SW480 (cell line): ENCODE measurements around the gene ADAMTSL3.

Experiments used
- DNase-seq: peaks from one replicate; pipeline ENCODE4 v3.0.0-alpha.2; 2016; ENCODE audit warnings: low spot score

ADAMTSL3 gene, protein sequence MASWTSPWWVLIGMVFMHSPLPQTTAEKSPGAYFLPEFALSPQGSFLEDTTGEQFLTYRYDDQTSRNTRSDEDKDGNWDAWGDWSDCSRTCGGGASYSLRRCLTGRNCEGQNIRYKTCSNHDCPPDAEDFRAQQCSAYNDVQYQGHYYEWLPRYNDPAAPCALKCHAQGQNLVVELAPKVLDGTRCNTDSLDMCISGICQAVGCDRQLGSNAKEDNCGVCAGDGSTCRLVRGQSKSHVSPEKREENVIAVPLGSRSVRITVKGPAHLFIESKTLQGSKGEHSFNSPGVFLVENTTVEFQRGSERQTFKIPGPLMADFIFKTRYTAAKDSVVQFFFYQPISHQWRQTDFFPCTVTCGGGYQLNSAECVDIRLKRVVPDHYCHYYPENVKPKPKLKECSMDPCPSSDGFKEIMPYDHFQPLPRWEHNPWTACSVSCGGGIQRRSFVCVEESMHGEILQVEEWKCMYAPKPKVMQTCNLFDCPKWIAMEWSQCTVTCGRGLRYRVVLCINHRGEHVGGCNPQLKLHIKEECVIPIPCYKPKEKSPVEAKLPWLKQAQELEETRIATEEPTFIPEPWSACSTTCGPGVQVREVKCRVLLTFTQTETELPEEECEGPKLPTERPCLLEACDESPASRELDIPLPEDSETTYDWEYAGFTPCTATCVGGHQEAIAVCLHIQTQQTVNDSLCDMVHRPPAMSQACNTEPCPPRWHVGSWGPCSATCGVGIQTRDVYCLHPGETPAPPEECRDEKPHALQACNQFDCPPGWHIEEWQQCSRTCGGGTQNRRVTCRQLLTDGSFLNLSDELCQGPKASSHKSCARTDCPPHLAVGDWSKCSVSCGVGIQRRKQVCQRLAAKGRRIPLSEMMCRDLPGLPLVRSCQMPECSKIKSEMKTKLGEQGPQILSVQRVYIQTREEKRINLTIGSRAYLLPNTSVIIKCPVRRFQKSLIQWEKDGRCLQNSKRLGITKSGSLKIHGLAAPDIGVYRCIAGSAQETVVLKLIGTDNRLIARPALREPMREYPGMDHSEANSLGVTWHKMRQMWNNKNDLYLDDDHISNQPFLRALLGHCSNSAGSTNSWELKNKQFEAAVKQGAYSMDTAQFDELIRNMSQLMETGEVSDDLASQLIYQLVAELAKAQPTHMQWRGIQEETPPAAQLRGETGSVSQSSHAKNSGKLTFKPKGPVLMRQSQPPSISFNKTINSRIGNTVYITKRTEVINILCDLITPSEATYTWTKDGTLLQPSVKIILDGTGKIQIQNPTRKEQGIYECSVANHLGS (N-terminal part only)

DNA sequence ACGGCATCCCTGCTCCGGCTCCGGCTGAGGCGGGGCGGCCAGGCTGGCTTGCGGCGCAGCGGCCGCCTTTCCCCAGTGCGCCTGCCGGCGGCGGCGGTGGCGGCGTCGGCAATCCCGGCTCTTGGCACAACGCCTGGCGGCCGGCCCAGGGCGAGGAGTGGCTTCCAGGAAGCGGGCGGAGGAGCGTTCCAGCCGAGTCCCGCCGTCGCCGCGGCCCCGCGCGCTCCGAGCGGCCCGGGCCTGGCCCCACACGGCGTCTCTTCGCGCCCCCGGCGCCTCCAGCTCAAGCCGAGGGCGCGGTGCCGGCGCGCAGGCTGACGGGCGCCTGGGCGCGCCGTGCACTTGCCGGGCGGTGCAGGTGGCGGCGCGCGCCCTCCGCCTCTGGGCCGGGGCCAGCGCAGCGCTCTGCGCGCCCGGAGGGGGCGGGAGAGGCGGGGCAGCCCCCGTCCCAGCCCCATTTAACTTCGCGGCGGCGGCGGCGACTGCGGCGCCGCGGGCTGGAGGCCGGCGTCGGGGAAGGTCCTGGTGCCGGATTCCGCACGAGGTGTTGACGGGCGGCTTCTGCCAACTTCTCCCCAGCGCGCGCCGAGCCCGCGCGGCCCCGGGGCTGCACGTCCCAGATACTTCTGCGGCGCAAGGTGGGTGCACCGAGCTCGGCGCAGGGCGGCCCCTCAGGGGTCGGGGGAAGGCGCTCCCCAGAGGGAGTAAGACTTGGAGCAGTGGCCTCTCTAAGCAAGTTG lies at the start of gene ADAMTSL3:
Gene ADAMTSL3 (plus strand): TSS at position 485 of the 740 bp plus-strand sequence. CDS start 1,639 bp downstream, outside the sequence.
- no peak for DNase-seq

DNA sequence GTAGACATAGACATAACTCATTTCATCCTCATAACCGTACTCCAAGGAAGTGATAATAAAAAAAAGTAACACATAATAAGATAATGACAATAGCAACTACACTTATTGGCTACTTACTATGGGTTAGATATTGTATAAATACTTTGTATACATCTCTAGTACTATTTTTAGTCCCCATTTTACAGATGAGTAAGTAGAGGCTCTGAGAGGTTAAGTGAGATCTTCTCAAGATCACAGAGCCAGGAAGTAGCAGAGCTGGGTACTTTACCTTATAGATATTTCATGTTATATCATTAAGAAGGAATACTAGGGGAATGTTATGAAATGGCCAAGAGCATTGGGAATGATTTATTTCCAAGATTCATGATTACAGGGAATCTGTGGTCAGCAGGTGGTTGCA lies 49.4 kb upstream of the ADAMTSL3 start:
- no peak for DNase-seq

DNA sequence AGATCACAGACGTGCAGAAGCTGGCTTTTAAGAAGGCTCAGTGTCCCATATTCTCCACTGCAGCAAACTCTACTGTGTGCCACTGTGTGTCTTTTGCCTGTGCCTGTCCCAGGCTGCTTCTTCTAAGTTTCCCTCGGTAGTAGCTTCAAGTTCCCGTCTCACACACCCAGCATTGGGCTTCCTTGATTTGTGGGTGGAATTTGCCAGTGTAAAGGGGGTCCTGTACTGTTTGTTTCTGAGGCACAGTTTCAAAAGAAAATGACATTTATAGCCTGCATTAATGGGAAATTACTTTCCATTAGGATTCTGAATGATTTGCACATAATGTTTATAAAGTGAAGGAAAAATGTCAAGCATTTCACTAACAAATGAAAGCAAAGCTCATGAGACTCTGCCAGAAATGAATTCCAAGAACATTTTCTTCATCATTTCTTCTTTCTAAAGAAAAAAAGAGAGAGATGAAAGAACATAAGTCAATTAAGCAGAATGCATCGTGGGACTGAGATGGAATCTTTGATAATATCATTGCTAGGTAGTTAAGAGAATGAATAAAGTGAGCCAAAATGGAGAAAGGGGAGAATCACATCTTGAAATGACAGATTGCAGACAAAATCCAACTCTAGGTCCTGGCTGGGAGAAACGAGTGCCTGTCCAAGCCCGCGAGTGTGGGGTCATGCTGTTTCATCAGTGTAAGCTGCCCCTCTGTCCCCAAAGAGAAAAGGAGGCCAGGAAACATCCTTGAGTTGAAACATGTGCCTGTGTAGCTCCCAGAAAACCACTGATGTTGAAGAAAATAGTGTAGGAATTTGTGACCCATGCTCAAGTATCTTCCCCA lies 48.6 kb upstream of the ADAMTSL3 start:
- no peak for DNase-seq

DNA sequence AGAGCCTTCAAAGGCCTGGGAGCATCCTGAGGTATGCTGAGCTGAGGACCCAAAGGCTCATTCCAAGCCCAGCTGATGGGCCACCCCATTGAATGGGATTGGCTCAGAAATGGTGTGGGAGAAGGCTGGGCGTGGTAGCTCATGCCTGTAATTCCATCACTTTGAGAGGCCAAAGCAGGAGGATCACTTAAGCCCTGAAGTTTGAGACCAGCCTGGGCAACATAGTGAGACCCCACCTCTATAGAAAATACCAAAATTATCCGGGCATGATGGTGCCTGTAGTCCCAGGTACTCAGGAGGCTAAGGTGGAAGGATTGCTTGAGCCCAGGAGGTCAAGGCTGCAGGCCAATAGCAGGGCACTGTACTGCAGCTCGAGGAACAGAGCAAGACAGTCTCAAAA lies 43.8 kb upstream of the ADAMTSL3 start:
- DNase-seq: no peak

DNA sequence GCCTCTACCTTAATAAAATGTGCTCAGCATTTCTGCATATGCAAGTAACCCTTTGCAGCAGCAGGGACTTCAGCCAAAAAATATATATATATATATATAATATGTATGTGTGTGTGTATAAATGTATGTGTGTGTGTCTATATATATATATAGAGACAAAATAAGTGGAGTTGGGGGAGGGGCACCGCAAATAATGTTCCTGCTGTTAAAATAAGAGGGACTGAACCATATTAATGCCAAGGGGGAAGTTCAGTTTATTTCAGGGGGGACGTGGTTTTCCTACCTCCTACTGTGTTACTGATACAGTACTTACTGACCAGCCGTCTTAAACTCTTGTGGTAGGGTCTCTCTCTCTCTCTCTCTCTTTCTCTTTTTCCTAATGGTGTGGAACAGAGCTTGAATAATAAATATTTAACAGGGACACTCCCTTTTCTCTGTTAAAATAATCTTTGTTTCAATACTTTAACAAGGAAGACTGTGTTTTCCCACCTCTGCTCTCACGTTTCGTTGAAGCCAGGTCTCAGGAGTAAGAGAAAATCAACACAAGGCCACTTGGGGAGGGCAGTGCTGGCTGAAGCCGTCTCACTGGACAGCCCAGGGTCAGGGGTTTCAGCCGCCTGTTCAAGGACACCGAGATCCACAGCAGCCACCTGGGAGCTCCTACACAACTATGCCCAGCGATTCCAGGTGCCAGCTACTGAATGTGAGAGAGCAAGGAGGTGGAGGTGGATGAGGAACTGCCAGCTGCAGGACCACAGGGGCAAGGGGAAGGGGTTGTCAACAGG lies 42.8 kb upstream of the ADAMTSL3 start:
- DNase-seq: no peak

DNA sequence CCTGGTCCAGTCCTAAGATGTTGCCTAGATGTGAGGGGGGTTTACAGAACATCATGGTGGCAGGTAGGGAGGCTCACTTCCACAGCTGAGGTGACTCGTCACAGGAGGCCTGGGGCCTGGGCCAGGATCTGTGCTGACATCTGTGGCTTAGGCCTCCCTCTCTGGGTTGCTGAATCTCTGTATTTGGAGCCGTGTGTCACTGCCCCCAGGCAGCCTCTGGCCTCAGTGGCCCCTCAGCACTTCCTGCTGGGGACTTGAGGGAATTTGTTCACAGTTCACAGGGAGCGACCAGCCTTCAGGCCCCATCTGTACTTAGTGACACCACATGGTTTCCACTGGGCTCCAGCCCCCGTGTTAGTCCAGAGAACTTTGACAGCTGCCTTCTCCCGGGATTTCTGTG lies 41.7 kb upstream of the ADAMTSL3 start:
- DNase-seq: no peak

DNA sequence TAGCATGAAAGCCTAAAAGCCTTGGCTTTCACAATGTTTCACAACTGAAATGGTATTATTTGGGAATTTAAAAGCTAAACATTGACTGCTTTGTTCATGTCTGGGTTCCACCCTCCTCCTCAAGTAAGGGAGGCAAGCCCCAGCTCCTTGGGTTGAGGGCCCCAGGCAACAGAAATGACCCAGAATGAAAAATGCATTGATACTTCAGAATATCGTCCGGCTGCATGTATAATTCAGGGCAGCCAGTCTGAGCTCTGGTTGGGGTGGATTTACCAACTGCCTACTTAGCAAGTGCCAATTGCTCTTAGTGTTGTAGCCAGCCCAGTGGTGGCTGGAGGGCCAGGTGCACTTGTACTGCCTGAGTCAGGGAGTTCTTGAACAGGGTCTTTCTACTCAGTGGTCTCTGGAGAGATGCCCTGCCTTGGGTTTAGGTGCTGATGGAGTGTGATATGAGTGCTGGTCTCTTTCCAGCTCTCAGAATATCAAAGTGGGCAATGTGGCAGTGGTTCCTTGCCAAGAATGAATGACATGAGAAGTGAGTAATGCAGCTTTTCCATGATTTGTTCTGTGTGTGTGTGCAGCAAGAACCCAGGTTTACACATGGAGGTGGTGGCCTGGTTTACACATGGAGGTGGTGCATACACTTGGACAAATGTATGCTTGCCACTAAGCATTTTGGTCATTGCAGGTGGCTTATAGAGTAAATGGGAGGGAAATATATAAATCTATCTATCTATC lies 40.9 kb upstream of the ADAMTSL3 start:
- DNase-seq: no peak

DNA sequence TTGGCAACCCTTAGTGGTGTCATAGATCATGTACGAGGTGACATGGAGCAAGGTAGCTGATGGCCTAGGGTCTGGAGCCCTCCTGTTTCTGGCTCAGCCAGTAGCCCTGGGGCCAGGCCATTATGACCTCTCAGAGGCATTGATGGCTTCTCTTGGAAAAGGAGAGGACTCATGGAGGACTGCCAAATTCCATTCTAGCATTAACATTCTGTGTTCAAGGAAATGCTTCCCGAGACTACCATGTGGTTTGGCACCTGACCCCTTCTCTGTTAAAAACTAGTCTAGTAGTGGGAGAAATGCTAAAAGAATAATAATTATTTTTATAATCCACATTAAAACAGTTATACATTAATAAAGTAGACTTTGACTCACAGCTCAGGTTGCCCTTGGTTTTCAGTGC lies 40.2 kb upstream of the ADAMTSL3 start:
- DNase-seq: no peak

DNA sequence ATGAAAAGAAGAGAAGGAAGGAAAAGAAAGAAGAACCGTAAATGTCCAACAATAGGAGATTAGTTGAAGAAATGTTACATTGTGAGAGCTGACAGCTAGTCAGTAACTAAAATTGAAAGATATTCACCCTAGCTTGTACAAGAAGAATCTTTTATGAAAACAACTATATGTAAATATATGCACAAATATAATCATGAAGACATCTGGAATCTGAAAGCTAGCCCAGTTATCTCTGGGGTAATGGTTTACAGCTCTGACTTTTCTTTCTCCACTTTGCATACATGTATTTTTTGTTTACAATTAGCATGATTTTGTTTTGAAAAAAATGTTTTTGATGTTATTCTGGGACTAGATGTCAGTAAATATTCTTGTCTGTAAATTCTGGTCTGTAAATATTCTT lies 37.1 kb upstream of the ADAMTSL3 start:
- DNase-seq: no peak

DNA sequence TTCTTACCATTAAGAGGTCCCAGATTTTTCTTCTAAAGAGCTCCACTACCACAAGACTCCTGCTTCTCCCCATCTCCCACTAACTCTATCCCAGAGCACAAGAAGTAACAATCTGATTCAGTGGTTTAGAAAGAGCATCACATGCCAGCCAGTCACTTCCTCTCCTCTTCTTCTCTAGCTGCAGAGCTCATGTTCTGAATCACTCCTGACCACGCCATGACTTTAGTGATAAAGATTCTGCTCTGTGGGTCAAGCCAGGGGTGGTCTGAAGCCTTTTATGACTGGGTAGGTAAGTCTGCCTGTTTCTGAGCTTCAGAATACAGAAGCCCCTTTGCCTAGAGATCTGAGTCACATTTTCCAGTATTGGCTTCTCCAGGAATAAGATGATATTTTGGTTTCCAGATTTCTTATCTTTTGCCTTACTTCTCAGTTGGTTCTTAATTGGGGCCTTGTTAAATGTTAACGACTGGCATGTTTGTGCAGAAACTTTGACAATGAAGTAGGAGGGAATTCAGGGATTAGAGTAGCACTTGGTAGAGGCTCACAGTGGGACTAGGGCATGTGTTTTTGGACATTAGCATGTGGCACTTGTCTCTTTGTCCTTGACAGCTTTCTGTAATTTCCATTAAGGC lies 27.6 kb upstream of the ADAMTSL3 start:
- DNase-seq: no peak

DNA sequence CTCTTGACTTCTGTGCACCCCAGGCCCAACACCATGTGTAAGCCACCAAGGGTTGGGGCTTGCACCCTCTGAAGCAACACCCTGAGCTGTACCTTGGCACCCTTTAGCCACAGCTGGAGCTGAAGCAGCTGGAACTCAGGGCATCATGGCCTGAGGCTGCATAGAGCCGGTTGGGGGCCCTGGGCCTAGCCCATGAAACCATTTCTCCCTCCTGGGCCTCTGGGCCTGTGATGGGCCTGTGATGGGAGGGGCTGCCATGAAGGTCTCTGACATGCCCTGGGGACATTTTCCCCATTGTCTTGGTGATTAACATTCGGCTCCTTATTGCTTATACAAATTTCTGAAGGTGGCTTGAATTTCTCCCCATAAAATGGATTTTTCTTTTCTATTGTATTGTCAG lies 22.4 kb upstream of the ADAMTSL3 start:
- DNase-seq: no peak

DNA sequence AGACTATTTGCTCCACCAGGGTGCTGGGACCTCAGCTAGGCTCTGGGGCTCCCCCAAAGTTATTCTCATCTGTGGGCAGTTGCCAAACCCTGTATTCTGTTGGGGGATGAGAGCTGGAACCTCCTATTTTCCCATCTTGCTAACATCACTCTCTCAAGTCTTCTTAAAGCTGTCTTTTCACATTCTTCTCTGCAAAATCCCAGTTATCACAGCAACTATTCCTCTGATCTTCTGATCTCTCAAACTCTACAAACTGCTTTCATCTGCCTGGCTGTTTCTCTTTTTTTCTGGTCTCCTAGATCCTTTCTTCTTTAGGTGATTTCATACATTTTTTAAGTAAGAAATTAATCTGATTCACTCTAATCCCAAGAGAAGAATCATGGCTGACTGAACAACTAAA lies 10.7 kb upstream of the ADAMTSL3 start:
- no peak for DNase-seq

DNA sequence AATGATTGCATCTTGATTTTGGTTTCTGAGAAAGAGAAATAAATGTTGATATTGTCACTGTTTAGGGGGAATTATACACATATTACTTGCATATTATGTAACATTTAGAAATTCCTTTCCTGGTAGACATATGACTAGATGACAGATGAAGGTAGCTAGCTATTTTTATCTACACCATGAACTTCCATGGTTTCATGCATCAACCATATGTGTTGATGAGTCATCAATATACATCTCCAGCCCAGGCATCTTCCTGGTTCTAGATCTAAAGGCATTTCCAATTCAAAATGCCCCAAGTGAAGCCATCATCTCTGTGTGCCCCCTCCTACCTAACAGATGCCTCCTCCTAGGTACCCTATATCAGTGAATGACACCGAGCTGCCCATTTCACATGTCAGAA lies 9.5 kb upstream of the ADAMTSL3 start:
- DNase-seq: no peak

DNA sequence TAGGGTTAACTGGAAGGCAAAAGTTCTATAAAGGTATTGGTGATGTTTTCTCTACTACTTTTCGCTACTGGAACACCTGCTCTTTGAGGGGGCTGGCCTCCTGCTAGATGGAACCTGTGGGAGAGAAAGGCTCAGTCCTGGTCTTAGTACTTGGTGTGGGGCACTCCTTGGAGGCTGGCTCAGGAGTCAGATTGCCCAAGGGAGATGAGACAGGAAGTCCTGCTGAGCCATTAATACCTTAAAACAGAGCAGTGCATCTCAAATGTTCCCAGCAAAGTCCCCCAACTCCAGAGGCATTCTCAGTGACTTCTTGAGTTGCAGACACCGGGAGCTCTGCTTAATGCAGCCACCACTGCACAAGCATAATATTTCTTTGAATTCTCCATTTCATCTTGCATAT lies 3.1 kb upstream of the ADAMTSL3 start:
- no peak for DNase-seq

DNA sequence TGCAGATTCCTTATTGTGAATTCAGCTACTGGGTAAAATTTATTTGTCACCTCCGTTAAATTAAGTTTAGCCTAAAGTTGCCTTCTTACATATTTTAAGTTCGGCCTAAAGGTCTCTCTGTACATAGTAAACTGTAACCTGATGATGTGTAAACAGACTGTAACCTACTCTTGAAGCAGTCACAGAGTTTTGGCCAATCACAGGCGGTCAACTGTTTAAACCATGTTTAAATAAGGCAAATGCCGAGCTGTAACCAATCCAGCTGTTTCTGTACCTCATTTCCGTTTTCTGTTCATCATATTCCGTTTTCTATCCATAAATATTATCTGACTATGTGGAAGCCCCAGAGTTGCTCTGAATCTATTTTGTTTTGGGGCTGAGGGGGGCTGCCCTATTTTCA lies 2.4 kb upstream of the ADAMTSL3 start:
- no peak for DNase-seq

DNA sequence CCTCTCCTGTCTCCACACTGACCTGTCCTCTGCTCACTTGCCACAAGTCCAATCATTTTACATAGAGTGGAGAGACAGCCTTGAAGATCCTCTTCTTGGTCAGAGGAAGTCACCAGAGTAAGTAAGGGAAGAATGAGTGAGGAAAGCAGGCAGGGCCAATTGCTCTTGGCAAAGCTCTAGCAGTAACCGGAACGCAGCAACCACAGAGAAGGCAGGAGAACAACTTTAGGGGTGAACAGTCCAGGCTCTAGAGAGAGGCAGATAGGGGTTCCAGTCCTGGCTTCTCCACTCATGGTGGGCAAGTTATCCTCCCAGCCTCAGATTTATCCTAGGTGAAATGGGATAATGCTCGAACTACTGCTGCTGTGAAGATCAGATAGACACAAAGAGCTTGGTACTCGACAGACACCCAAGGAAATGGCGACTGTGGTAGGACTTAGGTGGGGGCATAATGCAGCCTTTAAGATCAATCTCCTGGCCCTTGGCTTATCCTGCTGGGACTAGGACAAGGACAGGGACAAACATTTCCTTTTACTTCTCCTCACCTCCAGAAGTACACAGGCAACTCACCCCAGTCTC lies 1.2 kb upstream of the ADAMTSL3 start:
- DNase-seq: no peak

DNA sequence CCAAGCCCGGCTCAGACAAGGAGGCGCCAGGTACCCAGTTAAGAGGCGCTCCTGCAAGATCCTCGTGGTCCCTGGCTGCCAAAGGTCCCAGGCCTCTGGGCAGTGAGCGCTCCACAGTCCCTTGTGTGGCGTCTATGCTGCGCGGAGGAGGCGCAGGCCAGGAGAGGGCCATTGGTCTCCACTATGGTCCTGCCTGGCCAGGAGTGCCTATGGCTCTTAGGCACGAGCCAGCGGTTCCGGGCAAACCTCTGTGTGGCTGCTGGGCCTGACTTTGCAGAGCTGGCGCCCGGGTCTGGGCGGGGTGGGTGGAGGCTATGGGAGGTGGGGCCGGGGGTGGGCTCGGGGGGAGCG lies 660 bp upstream of the ADAMTSL3 start:
- no peak for DNase-seq
